ENCODE data around the gene NABP2. TPM values are rescaled to one million over a fixed set of nuclear protein-coding genes. Genes with fewer than 3 reads are reported as not detected.

NABP2 gene
- 21.1 and 23.6 TPM in 2 replicates for total RNA-seq

GRCh38 chr12:56224102-56224701, at the start of gene NABP2:
NABP2 (plus strand) TSS chr12:56224342; CDS start chr12:56224857, 515 bp downstream.

GRCh38 chr12:56189099-56189917, 34.8 kb upstream of the NABP2 start, which contains the start of gene SMARCC2:
SMARCC2 (minus strand) TSS chr12:56189483; CDS start chr12:56189461, 22 bp downstream.

GRCh38 chr12:56221757-56222530, 2.2 kb upstream of the NABP2 start, which contains the start of gene RNF41:
RNF41 (minus strand) TSS chr12:56221922; CDS start chr12:56214047, 7,875 bp downstream.

GRCh38 chr12:56229916-56230431, 5.8 kb downstream of the NABP2 start, which contains the start of gene SLC39A5:
SLC39A5 (plus strand) TSS chr12:56230051; CDS start chr12:56231275, 1,224 bp downstream.

GRCh38 chr12:56258068-56258819, 34.1 kb downstream of the NABP2 start, which contains the start of gene ANKRD52:
ANKRD52 (minus strand) TSS chr12:56258384; CDS start chr12:56258269, 115 bp downstream.

GRCh38 chr12:56266693-56267442, 42.7 kb downstream of the NABP2 start, which contains the start of gene COQ10A:
COQ10A (plus strand) TSS chr12:56266942; CDS start chr12:56267119, 177 bp downstream.

Other genes with a start within 250 kb of the NABP2 start
- 12.5 and 12.9 TPM in 2 replicates for gene SUOX, start 227.1 kb upstream of the NABP2 start, total RNA-seq
- 1.5 and 2.1 TPM in 2 replicates for gene IKZF4, start 203.3 kb upstream of the NABP2 start, total RNA-seq
- 214 and 242 TPM in 2 replicates for gene RPS26, start 182.4 kb upstream of the NABP2 start, total RNA-seq
- gene ERBB3, start 144.2 kb upstream of the NABP2 start, total RNA-seq = under 0.01 and 0.23 TPM in 2 replicates
- 93.5 and 173 TPM in 2 replicates for gene PA2G4, start 119.8 kb upstream of the NABP2 start, total RNA-seq
- gene RPL41, start 107.7 kb upstream of the NABP2 start, total RNA-seq = 1,282 and 1,487 TPM in 2 replicates
- 4.5 and 5.3 TPM in 2 replicates for gene ZC3H10, start 106.1 kb upstream of the NABP2 start, total RNA-seq
- 136 and 210 TPM in 2 replicates for gene ESYT1, start 96.1 kb upstream of the NABP2 start, total RNA-seq
- 51.1 and 83.1 TPM in 2 replicates for gene MYL6B, start 71.8 kb upstream of the NABP2 start, total RNA-seq
- gene MYL6, start 66.0 kb upstream of the NABP2 start, total RNA-seq = 1,143 and 1,914 TPM in 2 replicates
- gene SMARCC2, start 34.9 kb upstream of the NABP2 start, total RNA-seq = 27.3 and 39.4 TPM in 2 replicates
- gene RNF41, start 2.4 kb upstream of the NABP2 start, total RNA-seq = 127 and 135 TPM in 2 replicates
- not detected in 2 replicates for gene SLC39A5, start 5.7 kb downstream of the NABP2 start, total RNA-seq
- gene ANKRD52, start 34.0 kb downstream of the NABP2 start, total RNA-seq = 25.8 and 46.2 TPM in 2 replicates
- gene COQ10A, start 42.6 kb downstream of the NABP2 start, total RNA-seq = 7.1 and 13.4 TPM in 2 replicates
- gene CS, start 76.0 kb downstream of the NABP2 start, total RNA-seq = 62.4 and 198 TPM in 2 replicates
- 97.3 and 152 TPM in 2 replicates for gene CNPY2, start 91.6 kb downstream of the NABP2 start, total RNA-seq
- gene PAN2, start 109.7 kb downstream of the NABP2 start, total RNA-seq = 15.7 and 22.2 TPM in 2 replicates
- not detected in 2 replicates for gene IL23A, start 114.5 kb downstream of the NABP2 start, total RNA-seq
- gene STAT2, start 135.8 kb downstream of the NABP2 start, total RNA-seq = 173 and 265 TPM in 2 replicates
- not detected in 2 replicates for gene APOF, start 138.5 kb downstream of the NABP2 start, total RNA-seq
- gene TIMELESS, start 225.1 kb downstream of the NABP2 start, total RNA-seq = 3.6 and 9.3 TPM in 2 replicates
- not detected in 2 replicates for gene MIP, start 230.3 kb downstream of the NABP2 start, total RNA-seq
- gene SPRYD4, start 244.2 kb downstream of the NABP2 start, total RNA-seq = 1.2 and 1.4 TPM in 2 replicates

All from smooth muscle cell of the umbilical artery (primary cell).